ENCODE measurements around the gene CWH43. TPM values are rescaled to one million over a fixed set of nuclear protein-coding genes. Genes with fewer than 3 reads are reported as not detected.

CWH43 gene
- total and polyA plus RNA-seq, 9 of the 15 experiments (the other 6 are each of a cell fraction or from before 2014, with no cell fraction given), result not detected

- Histone ChIP-seq H3K4me1 (replicated peaks in 1 of 2; ENCODE audit: control insufficient read depth in 2 of 2, insufficient read depth in 2 of 2, low read length in 2 of 2) (no peaks in the 10 kb centered on the region), H3K36me3 (ENCODE audit: control insufficient read depth, insufficient read depth, low read length) (no peaks in the 10 kb centered on the region), H4K20me1 (replicated peaks; ENCODE audit: control insufficient read depth, insufficient read depth, low read length) (no peaks in the 10 kb centered on the region), H2AFZ (ENCODE audit: low read depth, low read length) (no peak overlapping the region), H3K9me3 (replicated peaks; ENCODE audit: control insufficient read depth, insufficient read depth, low read depth, low read length) (no peaks in the 10 kb centered on the region), H3K9ac (ENCODE audit: insufficient read depth in 1 of 2, low read depth in 2 of 2, low read length in 2 of 2) (no peak overlapping the region), H3K27me3 (ENCODE audit: control insufficient read depth in 2 of 2, insufficient read depth in 2 of 2, low read length in 2 of 2) (no peaks in the 10 kb centered on the region; a peak in 2 of 5 replicates), H3K4me2 (ENCODE audit: insufficient read depth, low read length) (no peak overlapping the region), H3K4me3 (no peak overlapping the region), H3K79me2 (ENCODE audit: control insufficient read depth, insufficient read depth, low read length) (no peaks in the 10 kb centered on the region), H3K9me1 (ENCODE audit: control insufficient read depth, insufficient read depth, low read length) (no peaks in the 10 kb centered on the region), H3K27ac (ENCODE audit: extremely low read depth, low read depth, low read length) (no peak overlapping the region)
- DNase-seq (ENCODE audit: extremely low read depth in 1 of 4, low spot score in 3 of 4) (no peak), FAIRE-seq (no peak), ATAC-seq (no peak)
- in situ Hi-C loops (cut with MboI), result no loop called here
- ChIA-PET CTCF (ENCODE audit: low intra/inter-chr PET ratio) (no interaction called here), POLR2A (no interaction called here)
- intact Hi-C loops (cut with micrococcal nuclease), result no loop called here
- WGBS (ENCODE audit: insufficient coverage, low coverage, missing lambda C conversion rate), result 0% methylated on average over 3 of the region's 3 CpGs
- no TSS peak for BruUV-seq (replicated peaks)
- TF ChIP-seq SMARCB1 (IDR thresholded peaks at IDR 0.05; ENCODE audit: insufficient read length, low read depth) (no peak), SNIP1 (IDR thresholded peaks at IDR 0.05; ENCODE audit: low read depth) (no peak), ARHGAP35 (IDR thresholded peaks at IDR 0.05; ENCODE audit: partially characterized antibody) (no peak), ZEB2 (IDR thresholded peaks at IDR 0.05) (no peak), CBX1 (IDR thresholded peaks at IDR 0.05; ENCODE audit: low read depth) (no peak), ZNF121 (CRISPR knock-in tag; conservative IDR thresholded peaks at IDR 0.05) (no peak), ZNF318 (IDR thresholded peaks at IDR 0.05; ENCODE audit: borderline replicate concordance in 1 of 2, low read depth in 1 of 2) (no peak), GABPB1 (CRISPR knock-in tag; IDR thresholded peaks at IDR 0.05) (no peak), RCOR1 (IDR thresholded peaks at IDR 0.05; ENCODE audit: borderline replicate concordance in 1 of 2, low read depth in 2 of 2, low read length in 2 of 2) (no peak), CREM (IDR thresholded peaks at IDR 0.05; ENCODE audit: low read depth) (no peak), HEY1 (CRISPR knock-in tag; IDR thresholded peaks at IDR 0.05; ENCODE audit: borderline replicate concordance) (no peak), ZNF280B (CRISPR knock-in tag; IDR thresholded peaks at IDR 0.05) (no peak), ZNF75A (CRISPR knock-in tag; IDR thresholded peaks at IDR 0.05) (no peak), LARP7 (IDR thresholded peaks at IDR 0.05) (no peak), POLR2AphosphoS5 (IDR thresholded peaks at IDR 0.05; ENCODE audit: control insufficient read depth, insufficient read depth, low read depth, low read length) (no peak), BHLHE40 (IDR thresholded peaks at IDR 0.05; ENCODE audit: low read length) (no peak)
These were observed 11.9 kb downstream of the CWH43 start for GRCh38 chr4:48997962-48998361.
